T-cell (primary cell): ENCODE data around the gene ADGRL3. TPM values are rescaled to one million over a fixed set of nuclear protein-coding genes. Genes with fewer than 3 reads are reported as not detected.

Experiments
- ATAC-seq, 4 experiments: fragments of 200-7000 bp in 3 of 4; fragments of 150-1000 bp in 1 of 4; cut with Tn5 transposase; replicated peaks in 1 of 4; 1 replicate in 3 of 4; 2 replicates in 1 of 4; pipeline ENCODE4 v1.10.0; 2021; ENCODE audit warnings: moderate library complexity in 3 of 4, mild to moderate bottlenecking in 2 of 4, moderate number of reproducible peaks in 1 of 4
- CTCF ChIA-PET, 2 donors: fragments of 300-600 bp; sonication (Branson Sonifier 250); formaldehyde crosslinking; loops; one replicate each; lab custom pipeline; 2022; ENCODE audit warnings: antibody characterized with exemption in 2 of 2; lab: Charles Lee
- POLR2A ChIA-PET, 2 donors: fragments of 300-600 bp; sonication (Branson Sonifier 250); formaldehyde crosslinking; loops; one replicate each; lab custom pipeline; 2022; ENCODE audit warnings: antibody characterized with exemption in 2 of 2; lab: Charles Lee
- DNase-seq, 35 experiments: peaks; one replicate each; pipeline versions ENCODE4 v3.0.0 to v3.0.0-alpha.2; 2013 to 2023
- H3K27ac ChIP-seq: one replicate; pipeline ENCODE4 v1.5.1; 2013; ENCODE audit warnings: low read length
- H3K27me3 ChIP-seq, 2 experiments: replicated peaks in 1 of 2; 1 replicate in 1 of 2; 2 replicates in 1 of 2; pipeline versions ENCODE4 v1.6.1 to v1.7.0; 2013; ENCODE audit warnings: low read length in 1 of 2, mixed read lengths in 1 of 2; ENCODE audit not compliant: control insufficient read depth in 2 of 2, insufficient read depth in 2 of 2; ENCODE audit errors: extremely low read depth in 1 of 2
- H3K36me3 ChIP-seq, 2 donors: 1 replicate in 1 of 2; 2 replicates in 1 of 2; pipeline versions ENCODE4 v1.6.1 to v1.7.0; 2013; ENCODE audit warnings: low read length in 1 of 2; ENCODE audit not compliant: control insufficient read depth in 2 of 2, insufficient read depth in 1 of 2; ENCODE audit errors: extremely low read depth in 1 of 2
- H3K4me1 ChIP-seq, 2 experiments: 1 replicate in 1 of 2; 2 replicates in 1 of 2; pipeline versions ENCODE4 v1.6.1 to v1.7.0; 2013; ENCODE audit warnings: low read length in 2 of 2, mixed read lengths in 1 of 2; ENCODE audit not compliant: insufficient read depth in 2 of 2, control insufficient read depth in 1 of 2; ENCODE audit errors: extremely low read depth in 1 of 2
- H3K4me3 ChIP-seq, 2 donors: 1 replicate in 1 of 2; 2 replicates in 1 of 2; pipeline versions ENCODE4 v1.5.1 to v1.7.0; 2013; ENCODE audit warnings: mild to moderate bottlenecking in 2 of 2, low read length in 1 of 2, moderate library complexity in 1 of 2; ENCODE audit not compliant: control insufficient read depth in 1 of 2; ENCODE audit errors: extremely low read depth in 1 of 2
- H3K9me3 ChIP-seq: 2 replicates; pipeline ENCODE4 v1.7.0; 2013
- H3K27ac Mint-ChIP-seq, 2 donors: one replicate each; pipeline ENCODE4 v1.8.0; 2020 to 2021; ENCODE audit warnings: mild to moderate bottlenecking in 2 of 2, mixed read lengths in 2 of 2
- H3K27me3 Mint-ChIP-seq, 2 donors: one replicate each; pipeline ENCODE4 v1.8.0; 2021 to 2022; ENCODE audit warnings: mixed read lengths in 2 of 2
- H3K36me3 Mint-ChIP-seq: one replicate; pipeline ENCODE4 v1.8.0; 2021; ENCODE audit warnings: mixed read lengths
- H3K4me1 Mint-ChIP-seq, 3 donors: one replicate each; pipeline ENCODE4 v1.8.0; 2020 to 2022; ENCODE audit warnings: mixed read lengths in 3 of 3, mild to moderate bottlenecking in 1 of 3
- H3K4me3 Mint-ChIP-seq, 3 donors: one replicate each; pipeline ENCODE4 v1.8.0; 2020 to 2022; ENCODE audit warnings: mild to moderate bottlenecking in 3 of 3, mixed read lengths in 3 of 3, moderate library complexity in 3 of 3
- H3K9me3 Mint-ChIP-seq, 3 donors: one replicate each; pipeline ENCODE4 v1.8.0; 2020 to 2022; ENCODE audit warnings: mixed read lengths in 3 of 3
- WGBS: methylation state at CpG from one replicate; pipeline ENCODE4 v1.1.5; 2013; ENCODE audit warnings: missing lambda C conversion rate; ENCODE audit not compliant: insufficient coverage; 5-methylcytosine and 5-hydroxymethylcytosine counted together
- total RNA-seq, 35 experiments: library from RNA in 6 of 35; stranded (reverse) in 6 of 35; fragments of 120-200 nt in 1 of 35; gene quantifications; one replicate each; pipeline versions ENCODE4 v1.2.1 to v1.2.4 and lab custom pipeline; 2013 to 2026

ADGRL3 gene
- under 1 TPM in 1 of 5 donors, not detected in 4; 0.09 TPM for total RNA-seq
- 0.42 TPM for total RNA-seq (2013)
- 0 to 0.14 (median 0) reads per million in 29 experiments for total RNA-seq (lab: John Stamatoyannopoulos, UW)

DNA sequence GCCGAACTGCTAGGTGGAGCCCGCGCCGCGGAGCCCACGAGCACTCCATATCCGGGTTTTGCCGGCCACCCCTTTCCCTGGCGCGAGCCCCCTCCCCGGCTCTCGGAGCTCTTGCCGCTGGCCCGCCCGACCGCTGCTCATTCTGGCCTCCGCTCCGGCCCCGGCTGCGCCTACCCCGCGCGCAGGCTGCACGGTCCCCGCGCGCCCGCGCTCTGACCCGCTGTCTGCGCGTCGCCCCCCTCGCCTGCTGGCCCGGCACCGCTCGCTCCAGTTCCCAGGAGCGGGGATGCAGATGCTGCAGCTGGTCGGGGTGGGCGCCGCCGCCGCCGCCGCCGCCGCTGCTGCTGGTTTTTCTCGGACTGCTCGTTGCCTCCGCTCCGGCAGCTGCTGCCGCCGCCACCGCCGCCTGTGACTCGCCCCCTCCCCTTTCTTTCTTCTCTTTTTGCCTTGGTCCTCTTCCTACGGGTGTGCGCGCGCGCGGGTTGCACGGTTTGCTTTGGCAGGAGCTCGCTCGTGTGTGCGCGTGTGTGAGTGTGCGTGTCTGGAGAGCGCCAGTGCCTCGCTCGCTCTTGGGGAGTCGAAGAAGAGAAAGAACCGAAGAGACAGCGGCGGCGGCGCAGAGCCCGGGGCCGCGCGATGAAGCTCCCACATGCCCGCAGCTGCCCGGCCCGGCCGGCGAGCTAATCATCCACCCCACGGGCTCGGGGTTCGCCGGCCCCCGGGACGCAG, at the start of gene ADGRL3:
Gene ADGRL3 (plus strand): TSS at position 140 of the 729 bp plus-strand sequence.
- peaks cover 0 to 3% (median 0%) of the 10 kb centered on the region in 3 donors for H3K4me1 Mint-ChIP-seq
- DNase-seq, result no peak
- peaks cover 29 to 45% of the 10 kb centered on the region in 2 donors for H3K27me3 Mint-ChIP-seq
- peaks cover 0 to 7% (median 4%) of the 10 kb centered on the region in 3 donors for H3K9me3 Mint-ChIP-seq
- H3K36me3 ChIP-seq, result no peaks in the 10 kb centered on the region
- H3K4me1 ChIP-seq, result no peaks in the 10 kb centered on the region
- POLR2A ChIA-PET, result no interaction called here
- 4% methylated on average over 87 of the region's 92 CpGs for WGBS
- peak within 1 kb of the TSS in 1 of 3 donors; percentile 38 for H3K4me3 Mint-ChIP-seq
- H3K27ac ChIP-seq, result no peak within 1 kb of the TSS
- H3K27ac Mint-ChIP-seq, result no peak within 1 kb of the TSS
- H3K9me3 ChIP-seq, result no peaks in the 10 kb centered on the region
- peak in 1 of 4 experiments; percentile 9 for ATAC-seq
- H3K4me3 ChIP-seq, result peak within 1 kb of the TSS in 1 of 2 donors; percentile 29
- CTCF ChIA-PET, result no interaction called here
- peaks cover 6 to 32% of the 10 kb centered on the region in 2 experiments for H3K27me3 ChIP-seq
- no peaks in the 10 kb centered on the region for H3K36me3 Mint-ChIP-seq

DNA sequence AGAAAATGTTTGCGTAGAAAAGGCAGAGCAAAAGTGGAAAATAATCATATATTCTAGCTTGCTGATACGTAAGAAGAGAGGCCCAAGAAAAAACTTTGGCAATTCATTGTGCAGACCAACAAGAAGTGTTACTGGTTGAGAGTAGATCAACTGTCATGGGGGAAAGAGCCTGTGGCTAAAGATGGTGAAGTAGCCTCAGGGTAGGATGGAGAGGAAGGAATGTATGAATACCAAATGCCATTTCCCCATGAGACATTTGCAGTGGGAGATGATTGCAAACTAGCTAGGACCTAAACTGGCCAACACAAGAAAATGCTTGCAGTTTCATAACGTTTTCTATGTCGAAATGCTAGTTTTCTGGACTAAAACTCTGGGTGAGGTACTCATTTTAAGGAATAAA, 47.7 kb upstream of the ADGRL3 start:
- H3K27me3 Mint-ChIP-seq, result no peaks in the 10 kb centered on the region

DNA sequence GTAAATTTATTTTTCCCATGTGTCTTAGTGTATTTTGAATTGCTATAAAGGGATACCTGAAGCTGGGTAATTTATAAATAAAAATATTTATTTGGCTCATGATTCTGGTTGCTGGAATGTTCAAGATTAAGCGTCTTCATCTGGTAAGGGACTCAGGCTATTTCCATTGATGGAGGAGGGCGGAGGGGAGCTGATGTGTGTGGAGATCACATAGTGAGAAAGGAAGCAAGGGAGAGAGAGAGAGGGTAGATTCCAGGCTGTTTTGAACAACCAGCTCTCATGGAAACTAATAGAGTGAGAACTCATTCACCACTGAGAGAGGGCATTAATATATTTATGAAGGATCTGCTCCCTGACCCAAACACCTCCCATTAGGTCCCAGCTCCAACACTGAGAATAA, 39.6 kb upstream of the ADGRL3 start:
- no peaks in the 10 kb centered on the region for H3K36me3 Mint-ChIP-seq
- Histone ChIP-seq H3K4me3 (no peak overlapping the region), H3K27ac (no peak overlapping the region), H3K9me3 (no peaks in the 10 kb centered on the region), H3K4me1 (no peaks in the 10 kb centered on the region), H3K36me3 (no peaks in the 10 kb centered on the region), H3K27me3 (no peaks in the 10 kb centered on the region)
- H3K4me1 Mint-ChIP-seq, result no peaks in the 10 kb centered on the region
- WGBS, result no CpG with 5 or more reads among the region's 2 CpGs
- no peaks in the 10 kb centered on the region for H3K27me3 Mint-ChIP-seq
- DNase-seq, result no peak
- peaks cover 0 to 9% (median 4%) of the 10 kb centered on the region in 3 donors for H3K9me3 Mint-ChIP-seq
- ATAC-seq, result no peak
- no peak overlapping the region for H3K27ac Mint-ChIP-seq
- H3K4me3 Mint-ChIP-seq, result no peak overlapping the region
- POLR2A ChIA-PET, result no interaction called here
- CTCF ChIA-PET, result no interaction called here

More for the DNA sequence above, 47.7 kb upstream of the ADGRL3 start:
- H3K27ac ChIP-seq, result no peak overlapping the region
- ChIA-PET POLR2A (interaction anchor here in 1 of 2 donors (0.5 kb wide), 1 partner anchor 432 kb away, joined by 3 read pairs; no protein-coding TSS in a partner anchor), CTCF (no interaction called here)
- H3K4me1 ChIP-seq, result no peaks in the 10 kb centered on the region
- no peak for DNase-seq
- H3K36me3 ChIP-seq, result no peaks in the 10 kb centered on the region
- no peak overlapping the region for H3K4me3 ChIP-seq
- no peak for ATAC-seq
- H3K27me3 ChIP-seq, result no peaks in the 10 kb centered on the region
- H3K9me3 ChIP-seq, result no peaks in the 10 kb centered on the region
- no peaks in the 10 kb centered on the region for H3K36me3 Mint-ChIP-seq
- H3K4me1 Mint-ChIP-seq, result no peaks in the 10 kb centered on the region
- no peak overlapping the region for H3K27ac Mint-ChIP-seq
- H3K4me3 Mint-ChIP-seq, result no peak overlapping the region
- no CpG with 5 or more reads among the region's 4 CpGs for WGBS
- H3K9me3 Mint-ChIP-seq, result peaks cover 8 to 21% (median 19%) of the 10 kb centered on the region in 3 donors

DNA sequence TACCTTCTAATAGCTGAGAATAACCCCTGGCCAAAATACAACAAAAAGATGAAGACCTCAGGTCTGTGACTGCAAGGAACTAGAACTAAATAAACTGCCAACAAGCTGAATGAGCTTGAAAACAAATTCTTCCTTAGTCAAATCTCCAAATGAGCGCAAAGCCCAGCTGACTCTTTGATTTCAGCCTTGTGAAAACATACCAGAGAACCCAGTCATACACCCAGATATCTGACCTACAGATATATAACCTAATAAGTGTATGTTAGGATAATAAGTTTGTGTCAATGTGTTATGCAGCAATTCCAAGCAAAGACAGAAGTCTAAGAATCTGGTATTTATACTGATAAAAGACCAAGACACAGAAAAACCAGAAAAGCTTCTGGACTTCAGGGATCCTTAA, 38.0 kb upstream of the ADGRL3 start:
- DNase-seq, result no peak
- no peaks in the 10 kb centered on the region for H3K4me1 ChIP-seq
- H3K27ac Mint-ChIP-seq, result no peak overlapping the region
- no peaks in the 10 kb centered on the region for H3K27me3 Mint-ChIP-seq
- H3K4me3 Mint-ChIP-seq, result no peak overlapping the region
- CTCF ChIA-PET, result no interaction called here
- H3K9me3 ChIP-seq, result no peaks in the 10 kb centered on the region
- peaks cover 0 to 13% (median 7%) of the 10 kb centered on the region in 3 donors for H3K9me3 Mint-ChIP-seq
- H3K4me3 ChIP-seq, result no peak overlapping the region
- no CpG with 5 or more reads among the region's 1 CpG for WGBS
- H3K27ac ChIP-seq, result no peak overlapping the region
- no peak for ATAC-seq
- POLR2A ChIA-PET, result no interaction called here
- H3K4me1 Mint-ChIP-seq, result no peaks in the 10 kb centered on the region
- no peaks in the 10 kb centered on the region for H3K27me3 ChIP-seq
- no peaks in the 10 kb centered on the region for H3K36me3 ChIP-seq
- no peaks in the 10 kb centered on the region for H3K36me3 Mint-ChIP-seq

DNA sequence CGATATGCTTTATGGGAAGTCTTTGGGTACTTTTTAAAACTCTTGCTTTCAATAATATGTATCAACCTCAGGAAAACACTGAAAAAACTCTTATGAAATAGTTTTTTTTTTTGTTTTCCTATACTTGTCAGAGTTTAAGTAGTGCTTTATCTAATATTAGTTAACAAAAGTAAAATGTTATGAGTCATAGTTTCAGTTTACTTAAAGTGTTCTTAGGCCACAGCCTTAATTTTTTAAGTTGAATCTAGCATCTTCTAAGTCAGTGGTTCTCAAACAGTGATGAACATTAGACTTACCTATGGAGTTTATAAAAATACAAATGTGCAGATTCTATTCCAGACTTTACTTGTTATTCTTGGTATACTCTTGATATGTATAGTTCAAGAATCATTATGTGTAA, 26.3 kb upstream of the ADGRL3 start:
- no peak overlapping the region for H3K27ac ChIP-seq
- Mint-ChIP-seq H3K27me3 (no peaks in the 10 kb centered on the region), H3K36me3 (no peaks in the 10 kb centered on the region), H3K27ac (no peak overlapping the region), H3K9me3 (peaks cover 9 to 13% (median 10%) of the 10 kb centered on the region in 3 donors), H3K4me1 (no peaks in the 10 kb centered on the region), H3K4me3 (no peak overlapping the region)
- H3K27me3 ChIP-seq, result no peaks in the 10 kb centered on the region
- no peaks in the 10 kb centered on the region for H3K9me3 ChIP-seq
- H3K36me3 ChIP-seq, result no peaks in the 10 kb centered on the region
- WGBS, result no CpG with 5 or more reads among the region's 1 CpG
- DNase-seq, result no peak
- no peaks in the 10 kb centered on the region for H3K4me1 ChIP-seq
- ChIA-PET CTCF (no interaction called here), POLR2A (no interaction called here)
- H3K4me3 ChIP-seq, result no peak overlapping the region
- no peak for ATAC-seq

DNA sequence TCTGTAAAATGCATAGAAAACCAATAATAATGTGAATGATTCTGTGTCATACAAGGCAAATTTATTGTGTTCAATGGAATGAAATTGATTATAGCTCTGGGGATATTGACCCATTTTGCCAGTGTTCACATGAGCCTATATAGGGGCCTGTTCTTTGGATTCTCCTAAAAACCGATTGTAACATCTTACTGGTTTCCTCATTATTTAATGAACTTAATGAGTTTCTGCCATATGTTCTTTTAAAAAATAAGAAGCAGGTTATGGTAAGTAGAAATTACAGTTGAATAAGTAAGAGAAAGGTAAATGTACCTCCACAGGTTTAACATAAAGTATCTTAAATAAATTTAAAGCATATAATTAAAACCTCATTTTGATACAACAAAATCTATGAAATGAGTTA, 24.6 kb upstream of the ADGRL3 start:
- Mint-ChIP-seq H3K36me3 (no peaks in the 10 kb centered on the region), H3K4me3 (no peak overlapping the region), H3K27ac (no peak overlapping the region), H3K9me3 (peaks cover 11 to 12% (median 11%) of the 10 kb centered on the region in 3 donors), H3K4me1 (no peaks in the 10 kb centered on the region), H3K27me3 (no peaks in the 10 kb centered on the region)
- Histone ChIP-seq H3K36me3 (no peaks in the 10 kb centered on the region), H3K4me1 (no peaks in the 10 kb centered on the region), H3K27ac (no peak overlapping the region), H3K9me3 (no peaks in the 10 kb centered on the region), H3K27me3 (no peaks in the 10 kb centered on the region), H3K4me3 (no peak overlapping the region)
- no CpG with 5 or more reads among the region's 1 CpG for WGBS
- ChIA-PET POLR2A (no interaction called here), CTCF (no interaction called here)
- ATAC-seq (no peak), DNase-seq (no peak)
